K562 (cell line): ENCODE measurements around the gene NFIB. TPM values are rescaled to one million over a fixed set of nuclear protein-coding genes. Genes with fewer than 3 reads are reported as not detected.

ENCODE experiments used
- AFF4 ChIP-seq: sonication (generic); formaldehyde crosslinking; IDR thresholded peaks from 2 replicates; pipeline ENCODE4 v1.8.0; 2023; ENCODE audit warnings: mild to moderate bottlenecking, missing genetic modification reagents
- BCL6 ChIP-seq: fragments of 250-450 bp; sonication (Bioruptor Pico); IDR thresholded peaks from 2 replicates; pipeline ENCODE4 v1.4.0; 2020
- CREB3L1 ChIP-seq: fragments of 450-650 bp; IDR thresholded peaks from 2 replicates; pipeline ENCODE4 v1.6.1; 2014; ENCODE audit warnings: low read depth, mild to moderate bottlenecking, moderate library complexity, borderline replicate concordance
- GMEB1 ChIP-seq: fragments of 250-450 bp; sonication (Bioruptor Pico); IDR thresholded peaks from 2 replicates; pipeline ENCODE4 v1.4.0; 2020; ENCODE audit warnings: mild to moderate bottlenecking
- HBP1 ChIP-seq: fragments of 450-650 bp; formaldehyde crosslinking; IDR thresholded peaks from 2 replicates; pipeline ENCODE4 v1.4.0; 2022; ENCODE audit warnings: missing genetic modification characterization
- NCOA2 ChIP-seq, 2 experiments: fragments of 450-650 bp; IDR thresholded peaks; 2 replicates each; pipeline ENCODE4 v1.6.1; 2018; ENCODE audit warnings: mild to moderate bottlenecking in 2 of 2, moderate library complexity in 1 of 2; ENCODE audit not compliant: partially characterized antibody in 2 of 2
- PHF20 ChIP-seq: fragments of 450-650 bp; IDR thresholded peaks from 2 replicates; pipeline ENCODE4 v1.6.1; 2018; ENCODE audit not compliant: partially characterized antibody
- POLR2H ChIP-seq: IDR thresholded peaks from 2 replicates; pipeline ENCODE4 v1.6.1; 2016; ENCODE audit warnings: missing genetic modification characterization, low read depth, mild to moderate bottlenecking, control low read depth, missing compliant biosample characterization, moderate library complexity
- SMARCE1 ChIP-seq: fragments of 450-650 bp; IDR thresholded peaks from 2 replicates; pipeline ENCODE4 v1.7.1; 2016; ENCODE audit warnings: mild to moderate bottlenecking
- ZNF133 ChIP-seq: fragments of 250-450 bp; sonication (Bioruptor Pico); IDR thresholded peaks from 2 replicates; pipeline ENCODE4 v1.4.0; 2020; ENCODE audit warnings: mild to moderate bottlenecking
- ZNF41 ChIP-seq: fragments of 250-450 bp; sonication (Bioruptor Pico); conservative IDR thresholded peaks from 2 replicates; pipeline ENCODE4 v1.4.0; 2020; ENCODE audit warnings: mild to moderate bottlenecking
- ZNF740 ChIP-seq, 3 experiments: fragments of 200-800 bp in 1 of 3; sonication (Bioruptor generic) in 1 of 3; sonication (generic) in 1 of 3; formaldehyde crosslinking in 1 of 3; IDR thresholded peaks; 2 replicates each; pipeline versions ENCODE4 v1.6.1 to v1.8.0; 2016 to 2022; ENCODE audit warnings: mild to moderate bottlenecking in 2 of 3, missing compliant biosample characterization in 2 of 3, missing genetic modification characterization in 2 of 3, missing genetic modification reagents in 1 of 3
- ZNF77 ChIP-seq: fragments of 250-450 bp; sonication (Bioruptor Pico); IDR thresholded peaks from 2 replicates; pipeline ENCODE4 v1.5.0; 2020
- polyA plus RNA-seq, 8 experiments: library from polyadenylated mRNA; depleted of rRNA in 4 of 8; stranded (reverse) in 5 of 8; unstranded in 3 of 8; fragments of >200 nt; fragmentation: Nextera tagmentation in 2 of 8; fragmentation: Illumina TruSeq in 1 of 8; extraction: Ambion mirVana in 2 of 8; extraction: Trizol in 1 of 8; gene quantifications; 2 replicates each; pipeline versions ENCODE4 v1.2.1 to v1.2.3, GENCODE V29; 2011 to 2014; ENCODE audit warnings: inconsistent platforms in 1 of 8, missing spikeins in 1 of 8
- total RNA-seq, 7 experiments: library from RNA; depleted of rRNA in 6 of 7; stranded (reverse); fragments of >200 nt in 6 of 7; fragmentation: Illumina TruSeq in 2 of 7; extraction: Trizol in 2 of 7; gene quantifications; 2 replicates each; pipeline versions ENCODE4 v1.2.1 to v1.2.3, GENCODE V29; 2011 to 2021; ENCODE audit warnings: low replicate concordance in 1 of 7

The NFIB gene
- total and polyA plus RNA-seq, 9 of the 15 experiments (the other 6 are each of a cell fraction or from before 2014, with no cell fraction given), result 1.2 to 3.3 (median 1.9) TPM

- TF ChIP-seq AFF4 (no peak), ZNF740 (CRISPR knock-in tag; IDR thresholded peaks at IDR 0.05) (no peak), ZNF740 (tag; IDR thresholded peaks at IDR 0.05) (no peak), ZNF77 (no peak), ZNF41 (no peak), NCOA2 (IDR thresholded peaks at IDR 0.05; ENCODE audit: partially characterized antibody in 2 of 2) (no peak), CREB3L1 (no peak), HBP1 (CRISPR knock-in tag) (no peak), SMARCE1 (no peak), ZNF133 (no peak), BCL6 (CRISPR knock-in tag) (no peak), PHF20 (no peak), GMEB1 (no peak), POLR2H (tag) (no peak)
Observed at GRCh38 chr9:14248149-14248548, 65.8 kb downstream of the NFIB start (continued).
